Stimulated activated CD8-positive, alpha-beta memory T cell treated with anti-CD3 and anti-CD28 coated beads, Interleukin-15, amount 100 ng/mL, for 48 hours (primary cell): ENCODE measurements around the gene PNMA1.

Experiments
- DNase-seq, 2 donors: peaks; one replicate each; pipeline ENCODE4 v3.0.0-alpha.2; 2020; ENCODE audit warnings: low read depth in 2 of 2

The PNMA1 gene

DNA sequence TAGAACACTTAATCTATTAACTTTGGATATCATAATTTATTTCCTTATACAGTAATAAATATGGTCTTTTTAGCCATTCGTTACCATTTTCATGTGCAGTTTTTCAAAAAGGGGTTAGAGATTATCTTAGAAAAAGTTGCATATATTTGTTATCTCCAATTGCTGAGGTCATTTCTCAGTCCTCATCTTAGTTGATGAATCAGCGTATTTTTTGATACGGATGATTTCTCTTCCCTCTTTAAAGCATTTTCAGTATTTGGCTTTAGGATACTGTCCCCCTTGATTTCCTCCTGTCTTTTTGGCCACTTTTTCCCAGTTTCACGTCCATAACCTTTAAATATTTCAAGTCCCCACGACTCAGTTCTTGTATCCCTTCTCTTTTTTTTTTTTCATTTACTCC, 47.6 kb downstream of the PNMA1 start:
- DNase-seq = no peak

DNA sequence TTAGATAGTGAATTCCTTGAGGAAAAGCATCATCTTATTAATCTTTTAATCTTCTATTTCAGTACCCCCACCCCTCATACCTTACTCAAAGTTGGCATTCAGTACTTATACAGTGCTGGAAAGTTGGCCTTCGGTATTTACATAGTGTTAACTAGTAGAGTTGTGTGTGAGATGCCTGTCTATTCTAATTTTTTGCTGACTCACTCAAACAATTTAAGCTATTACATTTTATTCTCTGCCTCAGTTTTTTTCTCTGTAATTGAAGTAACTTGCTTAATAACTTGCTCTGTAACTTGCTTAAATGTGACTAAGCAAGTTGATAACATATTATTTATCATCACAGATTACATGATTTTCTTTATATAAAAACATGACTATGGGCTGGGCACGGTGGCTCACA, 49.1 kb downstream of the PNMA1 start:
- DNase-seq = no peak

DNA sequence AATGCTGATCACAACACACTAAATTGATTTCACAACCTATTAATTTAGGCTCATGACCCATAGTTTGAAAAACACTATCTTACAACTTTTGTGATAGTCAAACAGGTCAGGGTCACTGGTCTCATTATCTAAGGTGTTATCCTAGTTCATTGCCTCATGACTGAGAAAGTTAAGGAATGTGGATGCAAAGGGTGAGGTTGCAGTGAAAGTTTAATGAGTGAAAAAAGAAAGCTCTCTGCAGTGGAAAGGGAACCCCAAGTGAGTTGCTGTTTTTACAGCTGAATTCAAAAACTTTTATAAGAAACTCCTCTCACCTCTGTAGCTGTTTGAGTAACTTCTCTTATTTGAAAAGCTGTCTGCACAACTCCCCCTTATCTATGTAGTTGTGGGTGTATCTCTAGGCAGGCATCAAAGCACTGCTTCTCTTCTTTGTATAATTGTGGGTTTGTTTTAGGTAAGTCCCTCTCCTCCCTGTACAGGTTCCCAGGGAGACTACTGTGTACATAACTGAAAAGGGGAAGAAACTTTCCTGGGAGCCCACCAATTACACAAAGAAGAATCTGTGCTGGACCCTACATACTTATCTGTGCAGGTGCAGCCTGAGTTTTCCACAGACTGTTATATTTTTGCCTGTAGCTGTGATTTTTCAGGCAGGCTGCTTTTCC, 50.5 kb downstream of the PNMA1 start:
- DNase-seq = no peak

DNA sequence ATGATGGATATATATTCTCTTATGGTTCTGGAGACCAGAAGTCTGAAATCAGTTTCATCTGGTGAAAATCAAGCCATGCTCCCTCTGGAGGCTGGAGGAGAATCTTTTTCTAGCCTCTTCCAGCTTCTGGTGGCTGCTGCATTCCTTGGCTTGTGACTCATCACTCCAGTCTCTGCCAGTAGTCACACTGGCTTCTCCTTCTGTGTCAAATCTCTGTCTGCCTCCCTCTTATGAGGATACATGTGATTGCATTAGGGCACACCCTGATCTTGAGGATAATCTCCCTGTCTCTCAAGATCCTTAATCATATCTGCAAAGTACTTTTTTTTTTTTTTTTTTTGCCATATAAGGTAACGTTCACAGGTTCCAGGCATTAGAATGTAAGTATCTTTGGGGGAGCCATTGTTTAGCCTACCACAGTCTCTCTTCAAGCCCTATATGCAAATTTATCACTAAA, 51.7 kb downstream of the PNMA1 start:
- DNase-seq = no peak

DNA sequence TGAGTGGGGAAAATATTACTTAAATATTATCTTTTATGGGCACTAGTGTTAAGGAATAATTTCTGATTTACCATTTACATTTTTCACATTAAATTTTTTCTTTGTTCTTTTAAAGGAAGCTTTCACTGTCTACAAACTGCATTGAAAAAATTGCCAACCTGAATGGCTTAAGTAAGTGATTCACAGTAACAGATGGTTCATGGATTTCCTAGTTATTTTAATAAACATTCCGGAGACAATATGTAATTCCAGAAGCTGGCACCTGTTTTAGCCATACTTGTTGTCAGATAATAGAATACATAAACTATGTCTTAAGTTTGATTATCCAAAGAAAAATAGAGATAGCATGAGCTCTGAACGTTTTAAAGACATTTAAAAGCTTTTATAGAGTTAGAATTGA, 52.3 kb downstream of the PNMA1 start:
- DNase-seq = no peak
